ENCODE data around the gene DPEP2. TPM values are rescaled to one million over a fixed set of nuclear protein-coding genes. Genes with fewer than 3 reads are reported as not detected.

DPEP2 gene
- total and polyA plus RNA-seq, 2 of the 4 experiments (the other 2 are of a cell fraction): not detected

DNA sequence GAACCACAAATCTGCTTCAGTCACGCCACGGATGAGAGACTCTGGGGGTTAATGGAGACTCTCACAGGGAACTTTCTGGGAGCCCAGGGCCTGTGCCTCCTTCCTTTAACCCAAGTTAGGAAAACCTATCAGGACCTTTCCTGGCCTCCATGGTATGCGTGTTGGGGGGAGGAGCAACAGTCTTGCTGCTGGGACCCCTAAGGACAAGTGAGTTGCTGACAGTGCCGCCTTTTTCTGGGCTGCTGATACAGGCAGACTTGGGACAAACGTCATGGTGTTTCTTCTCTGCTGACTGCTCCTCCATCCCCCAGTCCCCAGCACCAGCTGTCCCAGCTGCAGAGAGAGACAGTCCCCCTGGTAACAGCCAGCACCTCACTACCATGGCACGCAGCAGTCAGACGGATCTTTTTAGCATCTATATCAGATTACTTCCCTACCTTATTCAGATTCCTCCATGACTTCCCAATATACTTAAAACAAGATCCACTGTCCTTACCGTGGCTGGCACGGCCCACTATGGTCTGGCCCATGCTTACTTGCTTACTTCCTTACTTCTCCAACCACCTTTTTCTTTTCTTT, 10.0 kb upstream of the DPEP2 start:
- Histone ChIP-seq H3K4me2 (ENCODE audit: low read depth, low read length) (no peak overlapping the region), H3K36me3 (ENCODE audit: control insufficient read depth, insufficient read depth, low read length) (no peaks in the 10 kb centered on the region), H3K14ac (replicated peaks; ENCODE audit: low read depth, low read length) (no peak overlapping the region), H3K27ac (ENCODE audit: insufficient read depth, low read length) (no peak overlapping the region), H2BK5ac (ENCODE audit: low read depth, low read length, poor library complexity, severe bottlenecking) (no peak overlapping the region), H4K5ac (ENCODE audit: low read depth, low read length) (no peak overlapping the region), H3K23ac (ENCODE audit: low read depth, low read length) (no peak overlapping the region), H2AFZ (replicated peaks; ENCODE audit: low read length, poor library complexity) (no peak overlapping the region), H2AK5ac (ENCODE audit: low read depth, low read length) (no peak overlapping the region), H3K9me3 (ENCODE audit: control insufficient read depth, insufficient read depth, low read length) (no peaks in the 10 kb centered on the region), H3K4me1 (ENCODE audit: control insufficient read depth, insufficient read depth, low read length) (no peaks in the 10 kb centered on the region), H3K9ac (ENCODE audit: low read depth, low read length) (no peak overlapping the region), H3K79me1 (ENCODE audit: low read depth in 1 of 2, low read length in 2 of 2) (no peaks in the 10 kb centered on the region), H2BK15ac (ENCODE audit: low read depth, low read length) (no peak overlapping the region), H3K9me1 (ENCODE audit: insufficient read depth, low read length) (no peaks in the 10 kb centered on the region), H2BK120ac (ENCODE audit: low read depth, low read length) (no peak overlapping the region), H3K4ac (ENCODE audit: low read depth, low read length) (no peak overlapping the region), H3K4me3 (ENCODE audit: insufficient read depth, low read depth, low read length) (no peak overlapping the region), H2AK9ac (replicated peaks; ENCODE audit: low read depth, low read length, poor library complexity) (no peak overlapping the region), H3K56ac (ENCODE audit: extremely low read depth, insufficient read depth, low read length) (no peak overlapping the region), H4K8ac (ENCODE audit: low read depth in 2 of 2, low read length in 2 of 2) (no peak overlapping the region), H4K20me1 (ENCODE audit: insufficient read depth, low read length) (no peaks in the 10 kb centered on the region), H2BK20ac (ENCODE audit: low read depth, low read length) (no peak overlapping the region), H3K27me3 (ENCODE audit: control insufficient read depth, insufficient read depth, low read length) (peaks cover 15% of the 10 kb centered on the region), H4K91ac (ENCODE audit: insufficient read depth, low read depth, low read length) (no peak overlapping the region), H3K18ac (ENCODE audit: low read depth, low read length) (no peak overlapping the region)
- ChIA-PET POLR2A (ENCODE audit: unreplicated experiment) (no interaction called here), CTCF (no interaction called here)
- dilution Hi-C loops (cut with HindIII; ENCODE audit: low sequenced_read_pairs, unreplicated experiment) (no loop called here), in situ Hi-C loops (cut with MboI; ENCODE audit: low sequenced_read_pairs) (no loop called here), intact Hi-C loops (cut with micrococcal nuclease) (no loop called here)
- BruUV-seq (replicated peaks): no TSS peak
- no peak for DNase-seq
- 22% methylated on average over 3 of the region's 9 CpGs; no CpG with 5 or more reads in 1 of the 2 experiments for WGBS, 2 experiments (ENCODE audit: extremely low coverage in 2 of 2, insufficient read length in 1 of 2)
- ATAC-seq (ENCODE audit: low read depth): no peak
- TF ChIP-seq POLR2A (IDR thresholded peaks at IDR 0.05; ENCODE audit: low read depth, low read length) (no peak), SMC3 (IDR thresholded peaks at IDR 0.05; ENCODE audit: low read depth, low read length) (no peak), FOS (IDR thresholded peaks at IDR 0.05; ENCODE audit: low read depth, low read length) (no peak), MXI1 (IDR thresholded peaks at IDR 0.05; ENCODE audit: borderline replicate concordance, low read depth, low read length) (no peak), RFX5 (IDR thresholded peaks at IDR 0.05; ENCODE audit: low read depth, low read length) (no peak), CHD1 (IDR thresholded peaks at IDR 0.05; ENCODE audit: low read depth, low read length) (no peak)
- TF ChIP-seq, protein P1, sequence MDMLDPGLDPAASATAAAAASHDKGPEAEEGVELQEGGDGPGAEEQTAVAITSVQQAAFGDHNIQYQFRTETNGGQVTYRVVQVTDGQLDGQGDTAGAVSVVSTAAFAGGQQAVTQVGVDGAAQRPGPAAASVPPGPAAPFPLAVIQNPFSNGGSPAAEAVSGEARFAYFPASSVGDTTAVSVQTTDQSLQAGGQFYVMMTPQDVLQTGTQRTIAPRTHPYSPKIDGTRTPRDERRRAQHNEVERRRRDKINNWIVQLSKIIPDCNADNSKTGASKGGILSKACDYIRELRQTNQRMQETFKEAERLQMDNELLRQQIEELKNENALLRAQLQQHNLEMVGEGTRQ (IDR thresholded peaks at IDR 0.05; ENCODE audit: low read depth, low read length): no peak

Data from IMR-90 (cell line).